A549 treated with AZD2906 at 1 μM for 4 hours (cell line): ENCODE measurements around the gene CYP4F3. TPM values are rescaled to one million over a fixed set of nuclear protein-coding genes. Genes with fewer than 3 reads are reported as not detected.

Source experiments
- total RNA-seq: library from RNA; stranded (reverse); fragments of 200-300 nt; extraction: Qiagen RNA extraction; gene quantifications from 5 replicates; pipeline ENCODE4 v1.2.3, GENCODE V29; 2022

The CYP4F3 gene, protein sequence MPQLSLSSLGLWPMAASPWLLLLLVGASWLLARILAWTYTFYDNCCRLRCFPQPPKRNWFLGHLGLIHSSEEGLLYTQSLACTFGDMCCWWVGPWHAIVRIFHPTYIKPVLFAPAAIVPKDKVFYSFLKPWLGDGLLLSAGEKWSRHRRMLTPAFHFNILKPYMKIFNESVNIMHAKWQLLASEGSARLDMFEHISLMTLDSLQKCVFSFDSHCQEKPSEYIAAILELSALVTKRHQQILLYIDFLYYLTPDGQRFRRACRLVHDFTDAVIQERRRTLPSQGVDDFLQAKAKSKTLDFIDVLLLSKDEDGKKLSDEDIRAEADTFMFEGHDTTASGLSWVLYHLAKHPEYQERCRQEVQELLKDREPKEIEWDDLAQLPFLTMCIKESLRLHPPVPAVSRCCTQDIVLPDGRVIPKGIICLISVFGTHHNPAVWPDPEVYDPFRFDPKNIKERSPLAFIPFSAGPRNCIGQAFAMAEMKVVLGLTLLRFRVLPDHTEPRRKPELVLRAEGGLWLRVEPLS
- total RNA-seq, result 2.8 to 4.4 TPM (median 3.5 TPM) in 5 replicates

DNA sequence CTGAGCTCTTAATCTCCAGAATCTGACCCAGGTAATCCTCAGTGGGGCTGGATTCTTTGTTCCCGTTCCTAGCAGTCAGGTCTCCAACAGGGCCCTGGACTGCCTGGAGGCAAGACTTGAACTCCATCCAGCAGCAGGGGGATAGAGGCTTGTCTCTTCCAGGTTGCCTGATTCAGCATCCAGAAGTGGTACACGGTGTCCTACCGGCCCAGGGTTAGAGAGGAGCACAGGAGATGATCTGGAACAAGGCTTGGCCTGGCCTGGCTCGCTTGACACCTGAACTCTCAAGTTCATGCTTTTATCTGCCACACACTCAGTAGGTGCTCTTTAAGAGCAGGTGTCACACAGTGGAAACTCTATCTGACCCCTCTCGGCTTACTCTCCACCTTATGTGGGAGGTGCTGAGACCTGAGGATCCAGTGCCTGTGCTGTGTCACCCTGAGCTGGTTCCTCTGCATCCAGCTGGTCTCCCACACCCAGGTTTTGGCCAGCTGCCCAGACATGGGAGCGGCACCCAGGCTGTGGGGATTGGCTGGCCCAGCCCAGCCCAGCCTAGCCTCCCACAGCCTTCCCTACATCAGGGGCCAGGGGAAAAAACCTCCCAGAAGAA lies at the start of gene CYP4F3:
Gene CYP4F3 (plus strand): TSS at position 604 of the 610 bp plus-strand sequence. CDS start 519 bp downstream, outside the sequence.

DNA sequence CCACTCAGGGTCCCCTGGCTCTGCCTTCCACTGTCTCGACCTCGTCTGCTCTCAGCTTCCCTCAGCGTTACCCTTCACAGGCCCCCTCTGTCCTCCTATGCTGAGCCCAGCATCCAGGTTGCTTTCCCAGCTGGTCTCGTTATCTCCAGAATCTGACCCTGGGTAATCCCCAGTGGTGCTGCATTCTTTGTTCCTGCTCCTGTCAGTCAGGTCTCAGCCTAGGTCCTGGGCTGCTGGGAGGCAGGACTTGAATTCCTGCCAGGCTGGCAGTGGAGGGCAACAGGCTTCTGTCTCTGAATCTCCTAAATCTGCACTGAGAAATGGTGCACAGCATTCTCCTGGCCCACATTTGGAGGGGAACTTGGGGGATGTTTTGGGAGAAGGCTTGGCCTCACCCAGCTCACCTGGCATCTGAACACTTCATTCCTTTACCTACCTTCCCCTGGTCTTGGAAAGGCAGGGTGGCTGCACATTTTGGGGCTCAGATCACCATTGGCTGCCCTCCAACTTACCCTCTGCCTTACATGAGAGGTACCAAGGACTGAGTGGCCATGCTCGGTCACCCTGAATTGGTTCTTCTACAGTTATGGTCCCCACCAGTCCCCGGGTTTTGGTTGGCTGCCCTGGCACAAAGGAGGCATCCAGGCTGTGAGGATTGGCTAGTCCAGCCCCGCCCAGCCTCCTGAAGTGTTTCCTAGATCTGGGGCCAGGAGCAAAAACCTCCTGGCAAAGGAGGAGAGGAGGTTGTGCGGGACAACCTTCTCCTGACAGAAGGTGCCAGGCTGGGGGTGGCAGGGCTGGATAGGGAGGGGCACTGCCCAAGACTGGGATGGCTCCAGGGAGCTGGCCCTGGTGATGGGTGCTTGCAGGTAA lies 26.0 kb upstream of the CYP4F3 start, which contains the start of gene CYP4F8:
Gene CYP4F8 (plus strand): TSS at position 712 of the 873 bp plus-strand sequence. CDS start 399 bp downstream, outside the sequence.

DNA sequence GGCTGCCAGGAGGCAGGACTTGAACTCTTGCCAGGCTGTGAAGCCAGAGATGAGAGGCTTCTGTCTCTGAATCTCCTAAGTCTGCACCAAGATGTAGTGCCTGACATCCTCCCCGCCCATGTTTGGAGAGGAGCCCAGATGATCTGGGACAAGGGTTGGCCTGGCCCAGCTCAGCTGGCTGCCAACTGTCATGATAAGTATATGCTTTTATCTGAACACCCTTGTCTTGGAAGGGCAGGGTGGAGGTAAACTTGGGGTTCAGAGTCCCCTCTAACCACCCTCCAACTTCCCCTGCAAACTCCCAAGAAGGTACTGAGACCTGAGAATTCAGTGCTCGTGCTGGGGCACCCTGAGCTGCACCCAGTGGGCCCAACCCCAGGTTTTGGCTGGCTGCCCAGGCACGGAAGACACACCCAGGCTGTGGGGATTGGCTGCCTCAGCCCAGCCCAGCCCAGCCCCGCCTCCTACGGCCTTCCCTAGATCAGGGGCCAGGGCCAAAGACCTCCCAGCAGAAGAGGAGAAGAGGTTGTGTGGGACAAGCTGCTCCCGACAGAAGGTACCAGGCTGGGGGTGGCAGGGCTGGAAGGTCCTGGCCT lies 32.0 kb downstream of the CYP4F3 start, which contains the start of gene CYP4F12:
Gene CYP4F12 (plus strand): TSS at position 508 of the 596 bp plus-strand sequence. CDS start 443 bp downstream, outside the sequence.

Other genes with a start within 250 kb of the CYP4F3 start
- gene AKAP8L, start 221.9 kb upstream of the CYP4F3 start, total RNA-seq, result 35.0 to 40.5 TPM (median 38.1 TPM) in 5 replicates
- gene WIZ, start 190.9 kb upstream of the CYP4F3 start, total RNA-seq, result 16.2 to 23.9 TPM (median 23.4 TPM) in 5 replicates
- 0.03 to 0.16 TPM in 2 of 5 replicates, not detected in the others for gene RASAL3, start 176.4 kb upstream of the CYP4F3 start, total RNA-seq
- gene PGLYRP2, start 161.4 kb upstream of the CYP4F3 start, total RNA-seq, result 0.03 TPM in 1 of 5 replicates, not detected in the others
- gene CYP4F22, start 132.4 kb upstream of the CYP4F3 start, total RNA-seq, result 0.31 to 0.50 TPM (median 0.44 TPM) in 5 replicates
- not detected in 5 replicates for gene CYP4F8, start 25.7 kb upstream of the CYP4F3 start, total RNA-seq
- 2.0 to 2.8 TPM (median 2.5 TPM) in 5 replicates for gene CYP4F12, start 32.2 kb downstream of the CYP4F3 start, total RNA-seq
- gene OR10H2, start 87.1 kb downstream of the CYP4F3 start, total RNA-seq, result not detected in 5 replicates
- not detected in 5 replicates for gene OR10H3, start 97.1 kb downstream of the CYP4F3 start, total RNA-seq
- gene OR10H5, start 146.8 kb downstream of the CYP4F3 start, total RNA-seq, result not detected in 5 replicates
- not detected in 5 replicates for gene OR10H1, start 174.8 kb downstream of the CYP4F3 start, total RNA-seq